Motor neuron (in vitro differentiated cells): ENCODE measurements around the gene ARHGEF4. TPM values are rescaled to one million over a fixed set of nuclear protein-coding genes. Genes with fewer than 3 reads are reported as not detected.

Source experiments
- ATAC-seq, 8 experiments: fragments of 200-7000 bp; cut with Tn5 transposase; replicated peaks in 6 of 8; 2 replicates each; pipeline ENCODE4 v1.8.0; 2021; ENCODE audit warnings: mild to moderate bottlenecking in 8 of 8, moderate library complexity in 8 of 8
- H3K27ac ChIP-seq, 2 donors: fragments of 250-450 bp; sonication (Bioruptor Pico); 2 replicates each; pipeline ENCODE4 v1.9.0; 2021; ENCODE audit warnings: antibody characterized with exemption in 2 of 2, mild to moderate bottlenecking in 2 of 2, moderate library complexity in 1 of 2
- H3K4me1 ChIP-seq, 2 donors: fragments of 250-450 bp; sonication (Bioruptor Pico); replicated peaks in 1 of 2; 2 replicates each; pipeline ENCODE4 v1.6.1; 2021; ENCODE audit warnings: antibody characterized with exemption in 2 of 2, mild to moderate bottlenecking in 2 of 2, moderate library complexity in 1 of 2
- H3K4me3 ChIP-seq, 5 donors: fragments of 250-450 bp; sonication (Bioruptor Pico); 2 replicates each; pipeline ENCODE4 v1.9.0; 2021; ENCODE audit warnings: antibody characterized with exemption in 5 of 5, mild to moderate bottlenecking in 5 of 5, moderate library complexity in 4 of 5
- WGBS, 10 experiments: fragments of 450-650 bp; shearing (Covaris generic); methylation state at CpG; one replicate each; pipeline ENCODE4 v1.0.0; 2022; 5-methylcytosine and 5-hydroxymethylcytosine counted together
- in situ Hi-C, 9 experiments: fragments of 400-800 bp; cut with MboI; loops; one replicate each; pipeline ENCODE4 v1.15.0; 2021; ENCODE audit warnings: low sequenced_read_pairs in 9 of 9, low pct_unique_long_range_greater_than_20kb in 2 of 9; ENCODE audit not compliant: unreplicated experiment in 9 of 9
- total RNA-seq, 8 experiments: library from RNA; unstranded; fragments of 300-600 nt; gene quantifications; 2 replicates each; pipeline versions ENCODE4 v1.2.3 to v1.2.4, GENCODE V29; 2022

Gene ARHGEF4
- total RNA-seq, 8 experiments from 2014 or later, result 3.8 to 36.9 (median 15.2) TPM

GRCh38 chr2:130913891-130914290, 77.2 kb downstream of the ARHGEF4 start:
- WGBS, 10 experiments, result 25 to 100% (median 95%) methylated on average over 1 to 3 of the region's 6 CpGs; no CpG with 5 or more reads in 4 of the 10 experiments
- Histone ChIP-seq H3K4me1 (no peaks in the 10 kb centered on the region), H3K27ac (no peak overlapping the region), H3K4me3 (no peak overlapping the region)
- in situ Hi-C loops, result loop anchor here in 2 of 9 experiments (25.0 kb wide), 1 partner anchor 127 kb away; no protein-coding TSS in a partner anchor
- peak in 1 of 8 experiments; percentile 8 for ATAC-seq

- no peaks in the 10 kb centered on the region for H3K4me1 ChIP-seq
- no peak overlapping the region for H3K27ac ChIP-seq
- 42 to 100% (median 93%) methylated on average over 1 to 4 of the region's 5 CpGs; no CpG with 5 or more reads in 4 of the 10 experiments for WGBS, 10 experiments
- in situ Hi-C loops, result loop anchor here in 2 of 9 experiments (25.0 kb wide), 1 partner anchor 128 kb away; no protein-coding TSS in a partner anchor
- no peak for ATAC-seq
- H3K4me3 ChIP-seq, result no peak overlapping the region
Observed at GRCh38 chr2:130915149-130915548, 78.4 kb downstream of the ARHGEF4 start.

- Histone ChIP-seq H3K27ac (no peak overlapping the region), H3K4me3 (no peak overlapping the region), H3K4me1 (no peaks in the 10 kb centered on the region)
- WGBS, 10 experiments, result 70 to 100% (median 91%) methylated on average over 2 to 10 of the region's 50 CpGs; no CpG with 5 or more reads in 6 of the 10 experiments
- in situ Hi-C loops, result loop anchor here in 2 of 9 experiments (25.0 kb wide), 1 partner anchor 129 kb away; no protein-coding TSS in a partner anchor
- ATAC-seq, result no peak
Observed at GRCh38 chr2:130915595-130916437, 79.1 kb downstream of the ARHGEF4 start.

- WGBS, 10 experiments, result 26 to 100% (median 80%) methylated on average over 1 to 7 of the region's 19 CpGs; no CpG with 5 or more reads in 5 of the 10 experiments
- Histone ChIP-seq H3K4me1 (no peaks in the 10 kb centered on the region), H3K27ac (no peak overlapping the region), H3K4me3 (no peak overlapping the region)
- ATAC-seq, result no peak
- in situ Hi-C loops, result loop anchor here in 2 of 9 experiments (25.0 kb wide), 1 partner anchor 129 kb away; no protein-coding TSS in a partner anchor
Observed at GRCh38 chr2:130916438-130916705, 79.7 kb downstream of the ARHGEF4 start.

- Histone ChIP-seq H3K27ac (no peak overlapping the region), H3K4me3 (no peak overlapping the region), H3K4me1 (no peaks in the 10 kb centered on the region)
- ATAC-seq, result no peak
- 47 to 100% (median 89%) methylated on average over 1 to 6 of the region's 24 CpGs; no CpG with 5 or more reads in 2 of the 10 experiments for WGBS, 10 experiments
- in situ Hi-C loops, result loop anchor here in 2 of 9 experiments (25.0 kb wide), 1 partner anchor 130 kb away; no protein-coding TSS in a partner anchor
Observed at GRCh38 chr2:130917006-130917688, 80.4 kb downstream of the ARHGEF4 start.

GRCh38 chr2:130918393-130918792, 81.7 kb downstream of the ARHGEF4 start:
- in situ Hi-C loops, result loop anchor here in 2 of 9 experiments (25.0 kb wide), 1 partner anchor 131 kb away; no protein-coding TSS in a partner anchor
- H3K4me1 ChIP-seq, result no peaks in the 10 kb centered on the region
- no peak for ATAC-seq

GRCh38 chr2:130920415-130921163, 83.9 kb downstream of the ARHGEF4 start:
- H3K4me1 ChIP-seq, result no peaks in the 10 kb centered on the region
- peak; percentile 76 to 97 (median 92) for ATAC-seq
- no peak overlapping the region for H3K27ac ChIP-seq
- in situ Hi-C loops, result loop anchor here in 2 of 9 experiments (25.0 kb wide), 1 partner anchor 133 kb away; no protein-coding TSS in a partner anchor
- 0 to 33% (median 8%) methylated on average over 1 to 6 of the region's 7 CpGs; no CpG with 5 or more reads in 1 of the 10 experiments for WGBS, 10 experiments
- no peak overlapping the region for H3K4me3 ChIP-seq

More at GRCh38 chr2:130918393-130918792, 81.7 kb downstream of the ARHGEF4 start:
- Histone ChIP-seq H3K4me3 (no peak overlapping the region), H3K27ac (no peak overlapping the region)
- WGBS, 10 experiments, result 25 to 100% (median 95%) methylated on average over 1 to 17 of the region's 21 CpGs; no CpG with 5 or more reads in 3 of the 10 experiments

- 60 to 100% (median 79%) methylated on average over 1 to 3 of the region's 8 CpGs; no CpG with 5 or more reads in 6 of the 10 experiments for WGBS, 10 experiments
- Histone ChIP-seq H3K4me1 (no peaks in the 10 kb centered on the region), H3K27ac (no peak overlapping the region), H3K4me3 (no peak overlapping the region)
- peak in 2 of 8 experiments; percentile 51 to 62 for ATAC-seq
- in situ Hi-C loops, result loop anchor here in 2 of 9 experiments (25.0 kb wide), 1 partner anchor 134 kb away; no protein-coding TSS in a partner anchor
Observed at GRCh38 chr2:130921164-130921476, 84.4 kb downstream of the ARHGEF4 start.

- 62 to 100% (median 90%) methylated on average over 1 to 2 of the region's 2 CpGs; no CpG with 5 or more reads in 1 of the 10 experiments for WGBS, 10 experiments
- no peak for ATAC-seq
- H3K4me1 ChIP-seq, result no peaks in the 10 kb centered on the region
- in situ Hi-C loops, result loop anchor here in 2 of 9 experiments (25.0 kb wide), 1 partner anchor 135 kb away; no protein-coding TSS in a partner anchor
- no peak overlapping the region for H3K4me3 ChIP-seq
- no peak overlapping the region for H3K27ac ChIP-seq
Observed at GRCh38 chr2:130922417-130922816, 85.7 kb downstream of the ARHGEF4 start.

- ATAC-seq, result no peak
- in situ Hi-C loops, result no loop called here
- Histone ChIP-seq H3K4me1 (no peaks in the 10 kb centered on the region), H3K27ac (no peak overlapping the region), H3K4me3 (no peak overlapping the region)
- WGBS, 10 experiments, result 0 to 72% (median 40%) methylated on average over 1 to 4 of the region's 4 CpGs; no CpG with 5 or more reads in 3 of the 10 experiments
Observed at GRCh38 chr2:130928385-130928784, 91.7 kb downstream of the ARHGEF4 start.

- 4 to 93% (median 80%) methylated on average over 1 to 6 of the region's 12 CpGs; no CpG with 5 or more reads in 2 of the 10 experiments for WGBS, 10 experiments
- H3K27ac ChIP-seq, result no peak overlapping the region
- no peak overlapping the region for H3K4me3 ChIP-seq
- in situ Hi-C loops, result no loop called here
- ATAC-seq, result no peak
- no peaks in the 10 kb centered on the region for H3K4me1 ChIP-seq
Observed at GRCh38 chr2:130930740-130931659, 94.3 kb downstream of the ARHGEF4 start.
